Neural cell (in vitro differentiated cells): ENCODE data around the gene RPS2.

ENCODE experiments used
- CTCF ChIP-seq: fragments of 450-650 bp; IDR thresholded peaks from 2 replicates; pipeline ENCODE4 v1.5.1; 2014; ENCODE audit warnings: antibody characterized with exemption, mild to moderate bottlenecking, moderate library complexity; ENCODE audit not compliant: poor library complexity, severe bottlenecking
- RAD21 ChIP-seq: fragments of 450-650 bp; conservative IDR thresholded peaks from 2 replicates; pipeline ENCODE4 v1.6.1; 2014; ENCODE audit warnings: antibody characterized with exemption, mild to moderate bottlenecking, moderate library complexity

GRCh38 chr16:2009791-2010510 lies 45.3 kb upstream of the RPS2 start, which contains the start of gene ZNF598:
- TF ChIP-seq CTCF = peak; percentile 34
- TF ChIP-seq RAD21 = no peak
